Endothelial cell of umbilical vein (primary cell): Measurements from ENCODE around the gene CRYL1. TPM values are rescaled to one million over a fixed set of nuclear protein-coding genes. Genes with fewer than 3 reads are reported as not detected.

Experiments used
- BruUV-seq: library from RNA; stranded (reverse); fragments of 400-500 nt; replicated peaks from 2 replicates; lab custom pipeline; 2021; lab: Mats Ljungman, UMichigan
- CTCF ChIA-PET: fragments of 300-600, 350-600 bp; sonication (Branson Sonifier 250); formaldehyde crosslinking; loops from one replicate; lab custom pipeline; 2021; ENCODE audit warnings: antibody characterized with exemption, inconsistent platforms; lab: Charles Lee
- POLR2A ChIA-PET: fragments of 300-600, 350-600 bp; sonication (Branson Sonifier 250); formaldehyde crosslinking; loops from one replicate; lab custom pipeline; 2021; ENCODE audit warnings: antibody characterized with exemption, inconsistent platforms; lab: Charles Lee
- DNase-seq: peaks from one replicate; pipeline ENCODE4 v3.0.0-alpha.2; 2011; ENCODE audit warnings: low read depth, low spot score
- FAIRE-seq: peaks from 2 replicates; lab custom pipeline; 2011; peaks lifted over from hg19 to GRCh38; lab: Jason Lieb, UNC
- H2AFZ ChIP-seq: 2 replicates; pipeline ENCODE4 v1.6.0; 2012; ENCODE audit warnings: low read depth, low read length, control low read depth, inconsistent platforms
- H3K27ac ChIP-seq: 2 replicates; pipeline ENCODE4 v1.5.1; 2011; ENCODE audit warnings: low read depth, mild to moderate bottlenecking, control low read depth, low read length, moderate library complexity; ENCODE audit not compliant: insufficient read depth
- H3K27me3 ChIP-seq, 2 experiments: 2 replicates each; pipeline versions ENCODE4 v1.6.0 to v1.6.1; 2011; ENCODE audit warnings: low read length in 2 of 2, mixed read lengths in 1 of 2; ENCODE audit not compliant: control insufficient read depth in 2 of 2, insufficient read depth in 2 of 2
- H3K36me3 ChIP-seq, 2 experiments: 2 replicates in 1 of 2; 3 replicates in 1 of 2; pipeline ENCODE4 v1.5.1; 2011; ENCODE audit warnings: low read length in 2 of 2, mild to moderate bottlenecking in 1 of 2, moderate library complexity in 1 of 2; ENCODE audit not compliant: control insufficient read depth in 2 of 2, insufficient read depth in 2 of 2; ENCODE audit errors: extremely low read depth in 1 of 2
- H3K4me1 ChIP-seq: 3 replicates; pipeline ENCODE4 v1.5.1; 2011; ENCODE audit warnings: mild to moderate bottlenecking, low read length; ENCODE audit not compliant: control insufficient read depth, insufficient read depth; ENCODE audit errors: extremely low read depth
- H3K4me2 ChIP-seq: 2 replicates; pipeline ENCODE4 v1.6.1; 2011; ENCODE audit warnings: low read length, control low read depth, mixed read lengths; ENCODE audit not compliant: insufficient read depth
- H3K4me3 ChIP-seq, 3 experiments: fragments of 200-600 bp in 1 of 3; sonication (generic), shearing (Covaris generic) in 1 of 3; replicated peaks in 1 of 3; 2 replicates each; pipeline ENCODE4 v1.5.1; 2011 to 2016; ENCODE audit warnings: control low read depth in 3 of 3, low read length in 3 of 3, mild to moderate bottlenecking in 2 of 3, inconsistent platforms in 1 of 3, low read depth in 1 of 3, moderate library complexity in 1 of 3; ENCODE audit not compliant: insufficient read depth in 1 of 3
- H3K79me2 ChIP-seq: 2 replicates; pipeline ENCODE4 v1.6.0; 2012; ENCODE audit warnings: low read length, inconsistent platforms; ENCODE audit not compliant: control insufficient read depth, insufficient read depth
- H3K9ac ChIP-seq: replicated peaks from 2 replicates; pipeline ENCODE3; 2011; ENCODE audit warnings: low read length, control low read depth; ENCODE audit not compliant: insufficient read depth; ENCODE audit errors: extremely low read depth
- H3K9me1 ChIP-seq: replicated peaks from 3 replicates; pipeline ENCODE4 v1.6.0; 2011; ENCODE audit warnings: mild to moderate bottlenecking, low read length; ENCODE audit not compliant: control insufficient read depth, insufficient read depth; ENCODE audit errors: extremely low read depth
- H3K9me3 ChIP-seq: replicated peaks from 2 replicates; pipeline ENCODE4 v1.5.1; 2012; ENCODE audit warnings: low read length, inconsistent platforms; ENCODE audit not compliant: control insufficient read depth, insufficient read depth
- H4K20me1 ChIP-seq: replicated peaks from 2 replicates; pipeline ENCODE3; 2011; ENCODE audit warnings: mild to moderate bottlenecking, low read length; ENCODE audit not compliant: control insufficient read depth, insufficient read depth; ENCODE audit errors: extremely low read depth
- FOS ChIP-seq: IDR thresholded peaks from 2 replicates; pipeline ENCODE4 v1.6.1; 2011; ENCODE audit warnings: mild to moderate bottlenecking, low read length, moderate library complexity, borderline replicate concordance; ENCODE audit not compliant: insufficient read depth
- GATA2 ChIP-seq: IDR thresholded peaks from 2 replicates; pipeline ENCODE4 v1.7.0; 2011; ENCODE audit warnings: low read depth, mild to moderate bottlenecking, moderate library complexity, mixed read lengths, low read length; ENCODE audit not compliant: insufficient read length, insufficient read depth
- POLR2A ChIP-seq: IDR thresholded peaks from 2 replicates; pipeline ENCODE4 v1.6.1; 2012; ENCODE audit warnings: low read depth, mild to moderate bottlenecking, control low read depth, low read length
- POLR2AphosphoS5 ChIP-seq: IDR thresholded peaks from 2 replicates; pipeline ENCODE4 v1.6.1; 2012; ENCODE audit warnings: low read depth, mild to moderate bottlenecking, control low read depth, low read length, moderate library complexity; ENCODE audit not compliant: insufficient read depth
- dilution Hi-C: fragments of 300-500 bp; cut with MboI; formaldehyde crosslinking; loops from one replicate; pipeline ENCODE4 v1.15.0; 2019; ENCODE audit warnings: low sequenced_read_pairs; ENCODE audit not compliant: extremely low pct_ligation_motif_present
- intact Hi-C: fragments of 100-400 bp; cut with micrococcal nuclease; formaldehyde crosslinking; loops from one replicate; pipeline ENCODE4 v1.10.0; 2022
- polyA plus RNA-seq, 4 experiments: library from polyadenylated mRNA; depleted of rRNA in 3 of 4; stranded (reverse) in 3 of 4; unstranded in 1 of 4; fragments of >200 nt; gene quantifications; 2 replicates each; pipeline versions ENCODE4 v1.2.1 to v1.2.3, GENCODE V29; 2011 to 2012; ENCODE audit warnings: missing spikeins in 1 of 4
- total RNA-seq: library from RNA; stranded (reverse); gene quantifications from 2 replicates; pipeline ENCODE4 v1.2.3, GENCODE V29; 2021

The CRYL1 gene
- total and polyA plus RNA-seq, 2 donors (not counting 3 experiments of a cell fraction or from before 2014, with no cell fraction given) = 13.9 to 39.0 TPM

- TF ChIP-seq POLR2AphosphoS5 (no peak), GATA2 (no peak)
- H3K4me1 ChIP-seq = no peaks in the 10 kb centered on the region
- no peak overlapping the region for H3K9ac ChIP-seq
- intact Hi-C loops = no loop called here
- H3K9me1 ChIP-seq = no peaks in the 10 kb centered on the region
- H3K27me3 ChIP-seq = no peaks in the 10 kb centered on the region
- no TSS peak for BruUV-seq
- FAIRE-seq (no peak), DNase-seq (no peak)
- H3K4me3 ChIP-seq = no peak overlapping the region
- H3K27ac ChIP-seq = no peak overlapping the region
- dilution Hi-C loops = no loop called here
- H3K79me2 ChIP-seq = no peaks in the 10 kb centered on the region
- no peaks in the 10 kb centered on the region for H3K9me3 ChIP-seq
- ChIA-PET CTCF (interaction anchor here (1.4 kb wide), 1 partner anchor 32 kb away, joined by 3 read pairs; no protein-coding TSS in a partner anchor), POLR2A (no interaction called here)
- no peak overlapping the region for H2AFZ ChIP-seq
- H3K36me3 ChIP-seq = no peaks in the 10 kb centered on the region
- H3K4me2 ChIP-seq = no peak overlapping the region
- no peaks in the 10 kb centered on the region for H4K20me1 ChIP-seq
These were observed 21.8 kb upstream of the CRYL1 start for GRCh38 chr13:20547479-20547908.

- H3K27ac ChIP-seq = no peak overlapping the region
- H3K9me1 ChIP-seq = no peaks in the 10 kb centered on the region
- dilution Hi-C loops = no loop called here
- no peak overlapping the region for H2AFZ ChIP-seq
- H3K27me3 ChIP-seq = no peaks in the 10 kb centered on the region
- intact Hi-C loops = no loop called here
- no peaks in the 10 kb centered on the region for H4K20me1 ChIP-seq
- H3K9me3 ChIP-seq = no peaks in the 10 kb centered on the region
- no peak overlapping the region for H3K4me2 ChIP-seq
- ChIA-PET POLR2A (no interaction called here), CTCF (interaction anchor here (1.4 kb wide), 1 partner anchor 31 kb away, joined by 3 read pairs; no protein-coding TSS in a partner anchor)
- no peaks in the 10 kb centered on the region for H3K36me3 ChIP-seq
- TF ChIP-seq FOS (no peak), GATA2 (no peak), POLR2A (no peak)
- H3K4me3 ChIP-seq = no peak overlapping the region
- BruUV-seq = no TSS peak
- no peaks in the 10 kb centered on the region for H3K4me1 ChIP-seq
- no peak overlapping the region for H3K9ac ChIP-seq
- no peak for DNase-seq
- no peak for FAIRE-seq
- H3K79me2 ChIP-seq = no peaks in the 10 kb centered on the region
These were observed 20.9 kb upstream of the CRYL1 start for GRCh38 chr13:20546556-20546955.
